Body of pancreas (tissue), 4 donors: ENCODE measurements around the gene MYL5. TPM values are rescaled to one million over a fixed set of nuclear protein-coding genes. Genes with fewer than 3 reads are reported as not detected.
"Not testable (repeated sequence)": the region's sequence is repeated elsewhere in the genome, so short reads cannot be mapped to it uniquely, and the experiment has no call there.

ENCODE experiments used
- ATAC-seq: fragments of 150-250 bp; one replicate; pipeline ENCODE4 v1.9.1; 2016
- DNase-seq, 4 donors: peaks; one replicate each; pipeline ENCODE4 v3.0.0-alpha.2; 2019
- H3K27ac ChIP-seq, 4 donors: fragments of 200-600 bp; sonication (generic); 1 replicate in 3 of 4; 2 replicates in 1 of 4; pipeline versions ENCODE4 v1.5.1 to v1.6.1; 2016 to 2019; ENCODE audit warnings: mild to moderate bottlenecking in 1 of 4, mixed read lengths in 1 of 4, moderate library complexity in 1 of 4
- H3K27me3 ChIP-seq, 2 donors: fragments of 200-600 bp; sonication (generic); one replicate each; pipeline ENCODE4 v1.6.0; 2016; ENCODE audit warnings: mild to moderate bottlenecking in 1 of 2
- H3K36me3 ChIP-seq, 2 donors: fragments of 200-600 bp; sonication (generic); replicated peaks in 1 of 2; 2 replicates each; pipeline ENCODE4 v1.5.1; 2016; ENCODE audit warnings: low read depth in 2 of 2; ENCODE audit not compliant: insufficient read depth in 1 of 2
- H3K4me1 ChIP-seq: fragments of 200-600 bp; sonication (generic); one replicate; pipeline ENCODE4 v1.6.0; 2016
- H3K4me3 ChIP-seq, 2 donors: fragments of 200-600 bp; sonication (generic); 1 replicate in 1 of 2; 2 replicates in 1 of 2; pipeline ENCODE4 v1.5.1; 2016 to 2019
- H3K9me3 ChIP-seq, 3 donors: fragments of 200-600 bp; sonication (generic); 1 replicate in 2 of 3; 2 replicates in 1 of 3; pipeline ENCODE4 v1.5.1; 2016
- CTCF ChIP-seq, 7 experiments: fragments of 450-650 bp in 4 of 7; fragments of 200-600 bp in 3 of 7; sonication (generic) in 3 of 7; IDR thresholded peaks; one replicate each; pipeline ENCODE4 v1.5.1; 2016 to 2019; ENCODE audit warnings: antibody characterized with exemption in 7 of 7
- POLR2A ChIP-seq, 3 donors: fragments of 450-650 bp; IDR thresholded peaks; one replicate each; pipeline ENCODE4 v1.6.1; 2016; ENCODE audit warnings: antibody characterized with exemption in 3 of 3, mild to moderate bottlenecking in 2 of 3
- WGBS, 2 donors: methylation state at CpG; one replicate each; pipeline ENCODE4 v1.1.5; 2017; 5-methylcytosine and 5-hydroxymethylcytosine counted together
- intact Hi-C: fragments of 100-400 bp; cut with DNase I; formaldehyde crosslinking; loops from one replicate; pipeline ENCODE4 v1.15.1; 2023
- total RNA-seq, 2 donors: library from RNA; depleted of rRNA; stranded (reverse); fragments of >200 nt; gene quantifications; one replicate each; pipeline ENCODE4 v1.1.0, GENCODE V29; 2016

The MYL5 gene
- total RNA-seq, 2 donors from 2014 or later: 3.0 to 6.0 TPM

GRCh38 chr4:637536-638280, 36.6 kb upstream of the MYL5 start:
- DNase-seq (no peak), ATAC-seq (no peak)
- H3K4me1 ChIP-seq: no peaks in the 10 kb centered on the region
- intact Hi-C loops: no loop called here
- H3K27me3 ChIP-seq: no peaks in the 10 kb centered on the region
- H3K27ac ChIP-seq: no peak overlapping the region
- TF ChIP-seq CTCF (IDR thresholded peaks at IDR 0.05) (no peak), POLR2A (IDR thresholded peaks at IDR 0.05) (no peak)
- WGBS, 2 donors: 46 to 59% methylated on average over 13 to 32 of the region's 32 CpGs
- H3K9me3 ChIP-seq: no peaks in the 10 kb centered on the region
- no peaks in the 10 kb centered on the region for H3K36me3 ChIP-seq
- no peak overlapping the region for H3K4me3 ChIP-seq

- ATAC-seq, H3K27me3 ChIP-seq, H3K9me3 ChIP-seq, DNase-seq, H3K36me3 ChIP-seq, H3K27ac ChIP-seq, H3K4me3 ChIP-seq, intact Hi-C loops, H3K4me1 ChIP-seq: not testable (repeated sequence)
- 79% methylated on average over 6 of the region's 6 CpGs for WGBS, 2 donors
Observed at GRCh38 chr4:642366-642765, 32.0 kb upstream of the MYL5 start.

GRCh38 chr4:646460-646859, 27.9 kb upstream of the MYL5 start:
- ATAC-seq: no peak

GRCh38 chr4:647481-647880, 26.9 kb upstream of the MYL5 start:
- Histone ChIP-seq H3K4me1 (no peaks in the 10 kb centered on the region), H3K36me3 (no peaks in the 10 kb centered on the region), H3K4me3 (no peak overlapping the region), H3K27me3 (peaks cover 0 to 10% of the 10 kb centered on the region in 2 donors), H3K27ac (no peak overlapping the region), H3K9me3 (no peaks in the 10 kb centered on the region)
- intact Hi-C loops: no loop called here
- DNase-seq: no peak
- ATAC-seq: no peak
- 53 to 59% methylated on average over 11 to 13 of the region's 13 CpGs for WGBS, 2 donors
- TF ChIP-seq CTCF (IDR thresholded peaks at IDR 0.05): no peak
- TF ChIP-seq POLR2A (IDR thresholded peaks at IDR 0.05): no peak

More at GRCh38 chr4:646460-646859, 27.9 kb upstream of the MYL5 start:
- no peaks in the 10 kb centered on the region for H3K9me3 ChIP-seq
- no peak overlapping the region for H3K27ac ChIP-seq
- WGBS, 2 donors: 68 to 76% methylated on average over 32 of the region's 32 CpGs
- peaks cover 0 to 10% of the 10 kb centered on the region in 2 donors for H3K27me3 ChIP-seq
- no peak for DNase-seq
- no peaks in the 10 kb centered on the region for H3K4me1 ChIP-seq
- no peak overlapping the region for H3K4me3 ChIP-seq
- no peaks in the 10 kb centered on the region for H3K36me3 ChIP-seq
- intact Hi-C loops: no loop called here
- TF ChIP-seq POLR2A (IDR thresholded peaks at IDR 0.05) (no peak), CTCF (IDR thresholded peaks at IDR 0.05) (no peak)

GRCh38 chr4:648579-649292, 25.6 kb upstream of the MYL5 start:
- no peaks in the 10 kb centered on the region for H3K4me1 ChIP-seq
- no peak overlapping the region for H3K27ac ChIP-seq
- H3K4me3 ChIP-seq: no peak overlapping the region
- no peaks in the 10 kb centered on the region for H3K36me3 ChIP-seq
- intact Hi-C loops: no loop called here
- DNase-seq (no peak), ATAC-seq (no peak)
- H3K27me3 ChIP-seq: peaks cover 0 to 10% of the 10 kb centered on the region in 2 donors
- 77% methylated on average over 24 of the region's 28 CpGs; no CpG with 5 or more reads in 1 of the 2 donors for WGBS, 2 donors
- TF ChIP-seq POLR2A (IDR thresholded peaks at IDR 0.05) (no peak), CTCF (IDR thresholded peaks at IDR 0.05) (no peak)
- H3K9me3 ChIP-seq: no peaks in the 10 kb centered on the region
